Cardiac fibroblast (primary cell): ENCODE measurements around the gene RNASE8.

Experiments used
- DNase-seq, 2 donors: peaks; one replicate each; pipeline versions ENCODE4 v3.0.0 to v3.0.0-alpha.2; 2010; ENCODE audit warnings: low read depth in 2 of 2
- H3K4me3 ChIP-seq, 2 donors: replicated peaks in 1 of 2; 1 replicate in 1 of 2; 2 replicates in 1 of 2; pipeline ENCODE4 v1.5.1; 2011; ENCODE audit warnings: low read depth in 2 of 2, low read length in 2 of 2, mild to moderate bottlenecking in 2 of 2, moderate library complexity in 1 of 2
- TF ChIP-seq, protein P1 (sequence below): IDR thresholded peaks from one replicate; pipeline ENCODE4 v1.5.1; 2011; ENCODE audit warnings: low read depth, mild to moderate bottlenecking, low read length, inconsistent platforms

Gene RNASE8

DNA sequence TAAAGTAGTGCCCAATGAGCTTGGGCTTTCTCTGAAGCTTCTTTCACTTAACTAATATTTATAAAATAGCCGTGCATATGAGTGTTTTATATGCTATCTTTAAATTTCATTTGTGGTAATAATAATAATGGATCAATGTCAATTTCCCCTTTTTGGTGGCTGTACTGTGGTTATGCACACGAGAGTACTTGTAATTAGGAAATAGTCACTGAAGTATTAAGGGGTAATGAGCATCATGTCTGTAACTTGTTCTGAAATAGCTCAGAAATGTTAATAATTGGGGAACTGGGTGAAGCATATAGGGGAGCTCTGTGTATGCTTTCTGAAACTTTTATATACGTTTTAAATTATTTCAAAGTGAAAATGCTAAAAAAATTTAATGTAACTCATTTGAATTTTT lies 7.0 kb upstream of the RNASE8 start:
- TF ChIP-seq, protein P1, sequence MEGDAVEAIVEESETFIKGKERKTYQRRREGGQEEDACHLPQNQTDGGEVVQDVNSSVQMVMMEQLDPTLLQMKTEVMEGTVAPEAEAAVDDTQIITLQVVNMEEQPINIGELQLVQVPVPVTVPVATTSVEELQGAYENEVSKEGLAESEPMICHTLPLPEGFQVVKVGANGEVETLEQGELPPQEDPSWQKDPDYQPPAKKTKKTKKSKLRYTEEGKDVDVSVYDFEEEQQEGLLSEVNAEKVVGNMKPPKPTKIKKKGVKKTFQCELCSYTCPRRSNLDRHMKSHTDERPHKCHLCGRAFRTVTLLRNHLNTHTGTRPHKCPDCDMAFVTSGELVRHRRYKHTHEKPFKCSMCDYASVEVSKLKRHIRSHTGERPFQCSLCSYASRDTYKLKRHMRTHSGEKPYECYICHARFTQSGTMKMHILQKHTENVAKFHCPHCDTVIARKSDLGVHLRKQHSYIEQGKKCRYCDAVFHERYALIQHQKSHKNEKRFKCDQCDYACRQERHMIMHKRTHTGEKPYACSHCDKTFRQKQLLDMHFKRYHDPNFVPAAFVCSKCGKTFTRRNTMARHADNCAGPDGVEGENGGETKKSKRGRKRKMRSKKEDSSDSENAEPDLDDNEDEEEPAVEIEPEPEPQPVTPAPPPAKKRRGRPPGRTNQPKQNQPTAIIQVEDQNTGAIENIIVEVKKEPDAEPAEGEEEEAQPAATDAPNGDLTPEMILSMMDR, result no peak
- no peak overlapping the region for H3K4me3 ChIP-seq
- DNase-seq, result no peak

DNA sequence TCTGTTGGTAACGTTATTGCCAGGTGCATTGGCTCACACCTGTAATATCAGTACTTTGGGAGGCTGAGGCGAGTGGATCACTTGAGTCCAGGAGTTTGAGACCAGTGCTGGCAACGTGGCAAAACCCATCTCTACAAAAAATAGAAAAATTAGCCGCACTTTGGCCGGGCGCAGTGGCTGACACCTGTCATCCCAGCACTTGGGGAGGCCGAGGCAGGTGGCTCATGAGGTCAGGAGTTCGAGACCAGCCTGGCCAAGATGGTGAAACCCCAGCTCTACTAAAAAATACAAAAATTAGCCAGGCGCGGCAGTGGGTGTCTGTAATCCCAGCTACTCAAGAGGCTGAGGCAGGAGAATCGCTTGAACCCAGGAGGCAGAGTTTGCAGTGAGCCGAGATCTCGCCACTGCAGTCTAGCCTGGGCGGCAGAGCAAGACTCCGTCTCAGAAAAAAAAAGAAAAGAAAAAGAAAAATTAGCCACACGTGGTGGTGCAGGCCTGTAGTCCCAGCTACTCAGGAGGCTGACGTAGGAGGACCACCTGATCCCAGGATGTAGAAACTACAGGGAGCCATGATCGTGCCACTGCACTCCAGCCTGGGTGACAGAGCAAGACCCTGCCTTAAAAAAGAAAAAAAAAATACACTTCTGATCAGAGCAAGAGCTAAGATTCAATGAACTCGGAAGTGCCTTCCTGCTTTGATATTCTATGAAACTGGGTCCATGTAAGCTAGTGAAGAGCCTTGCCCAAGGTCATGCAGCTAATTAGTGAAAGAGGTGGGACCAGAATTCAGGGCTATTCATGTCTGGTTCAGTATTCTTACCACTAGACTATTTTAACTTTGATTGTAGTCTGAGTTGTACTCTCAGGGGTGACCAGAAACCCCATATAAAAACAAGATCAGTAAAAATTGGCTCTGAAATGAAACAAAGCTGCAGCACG lies 4.2 kb upstream of the RNASE8 start:
- TF ChIP-seq, protein P1, result no peak
- no peak for DNase-seq
- no peak overlapping the region for H3K4me3 ChIP-seq

DNA sequence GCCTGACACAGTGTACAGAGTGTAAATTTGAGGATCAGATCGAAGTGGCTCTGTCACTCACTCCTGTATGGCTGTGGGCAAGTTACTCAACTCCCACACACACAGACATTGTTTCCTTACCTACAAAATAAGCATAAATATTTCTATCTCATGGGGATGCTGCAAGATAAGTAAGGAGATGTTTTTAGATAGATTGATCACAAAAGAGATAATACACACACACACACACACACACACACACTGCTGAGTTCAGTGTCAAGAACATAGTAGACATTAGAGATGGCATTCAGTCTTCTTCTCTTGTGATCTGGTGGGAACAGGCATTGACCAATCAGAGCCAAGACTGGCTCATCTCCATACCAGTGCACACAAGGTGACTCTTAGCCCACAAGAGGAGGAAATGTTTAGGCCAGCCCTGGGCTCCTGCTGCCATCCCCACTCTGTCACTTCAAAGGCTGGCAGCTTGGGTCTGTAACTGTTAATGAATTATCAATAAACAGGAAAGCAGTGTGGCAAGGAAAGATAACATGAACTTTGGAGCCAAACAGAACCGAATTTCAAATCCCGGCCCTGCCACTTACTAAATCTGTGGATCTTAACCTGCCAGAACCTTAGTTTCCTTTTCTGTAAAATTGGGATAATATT lies 3.4 kb upstream of the RNASE8 start:
- H3K4me3 ChIP-seq, result no peak overlapping the region
- TF ChIP-seq, protein P1, result no peak

DNA sequence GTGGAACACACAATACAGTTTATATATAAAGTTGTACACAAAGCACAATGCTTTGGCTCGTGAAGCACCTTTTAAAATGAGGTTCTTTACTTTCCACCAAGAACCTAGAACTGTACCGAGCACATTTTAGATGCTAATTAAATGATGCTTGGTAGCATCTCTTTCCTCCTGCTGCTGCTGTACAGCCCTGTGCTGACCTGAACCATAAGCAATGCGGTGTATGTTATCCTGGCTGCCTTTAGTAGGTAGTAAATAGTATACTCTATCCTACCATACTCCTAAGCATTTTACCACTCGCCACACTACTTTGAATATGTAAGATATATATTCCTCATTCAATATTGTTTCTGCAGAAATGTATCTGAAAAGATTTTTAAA lies 2.9 kb upstream of the RNASE8 start:
- H3K4me3 ChIP-seq, result no peak overlapping the region
- no peak for DNase-seq
- TF ChIP-seq, protein P1, result no peak

More for the DNA sequence above, 3.4 kb upstream of the RNASE8 start:
- DNase-seq, result no peak

DNA sequence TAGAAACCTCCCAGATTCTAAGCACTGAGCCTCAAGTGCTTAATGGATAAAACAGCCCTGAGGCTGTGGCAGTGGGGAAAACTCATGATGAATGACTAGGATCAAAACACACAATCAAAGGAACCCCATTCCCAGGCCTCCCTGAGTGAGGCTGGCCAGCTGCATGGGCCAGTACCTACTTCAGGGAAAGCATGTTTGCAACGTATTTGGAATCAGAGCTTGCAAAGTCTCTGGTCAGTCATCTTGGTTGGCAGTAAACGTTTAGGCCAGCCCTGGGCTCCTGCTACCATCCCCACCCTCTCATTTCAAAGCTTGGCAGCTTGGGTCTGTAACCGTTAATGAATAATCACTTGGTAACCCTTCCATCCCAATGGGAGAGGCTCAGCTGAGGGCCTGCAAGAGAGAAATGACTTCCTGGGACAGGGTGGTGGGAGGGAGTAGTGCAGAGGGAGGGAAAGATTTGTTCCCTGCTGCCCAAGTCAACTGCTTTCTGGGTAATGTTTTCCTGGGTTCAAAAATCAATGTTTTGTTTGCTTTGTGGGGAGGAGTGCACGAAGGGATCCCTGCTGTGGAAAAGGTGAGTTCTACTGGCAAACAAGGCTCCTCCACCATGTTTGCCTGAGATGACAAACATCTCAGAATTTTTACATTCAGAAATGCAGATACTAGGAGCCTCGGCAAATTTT lies 2.0 kb upstream of the RNASE8 start:
- no peak for DNase-seq
- H3K4me3 ChIP-seq, result no peak overlapping the region
- TF ChIP-seq, protein P1, result no peak

DNA sequence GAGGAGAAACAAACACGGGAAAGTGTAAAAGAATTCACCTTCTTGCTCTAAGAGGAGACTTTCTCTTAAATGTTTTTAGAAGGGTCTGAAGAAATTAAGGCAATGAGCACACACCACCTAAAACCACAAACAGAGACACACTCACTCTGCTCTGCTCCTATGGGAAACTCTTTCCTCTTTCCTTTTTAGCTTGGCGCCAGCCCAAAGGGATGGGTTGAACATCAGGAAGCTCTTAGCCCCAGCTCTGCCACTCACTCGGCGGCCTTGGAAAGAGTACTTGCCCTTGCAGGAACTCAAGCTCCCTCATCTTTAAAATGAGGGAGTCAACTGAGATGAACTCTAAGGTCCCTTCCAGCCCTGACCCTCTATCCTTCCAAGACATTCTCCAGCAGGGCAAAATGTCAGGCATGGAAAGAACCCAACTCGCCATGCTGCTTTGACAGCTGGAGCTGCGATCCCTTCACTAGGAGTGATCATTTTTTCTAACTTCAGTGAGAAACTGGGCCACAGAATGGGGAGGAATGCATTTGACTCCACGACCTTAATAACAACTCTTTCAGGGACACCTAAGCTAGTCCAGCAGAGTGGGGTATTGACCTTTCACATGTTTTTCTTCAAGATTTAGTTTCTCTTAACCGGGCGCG lies 980 bp upstream of the RNASE8 start:
- TF ChIP-seq, protein P1, result no peak
- DNase-seq, result peak; percentile 46 to 64
- H3K4me3 ChIP-seq, result no peak overlapping the region
